ENCODE results near the gene COL4A2.

DNA sequence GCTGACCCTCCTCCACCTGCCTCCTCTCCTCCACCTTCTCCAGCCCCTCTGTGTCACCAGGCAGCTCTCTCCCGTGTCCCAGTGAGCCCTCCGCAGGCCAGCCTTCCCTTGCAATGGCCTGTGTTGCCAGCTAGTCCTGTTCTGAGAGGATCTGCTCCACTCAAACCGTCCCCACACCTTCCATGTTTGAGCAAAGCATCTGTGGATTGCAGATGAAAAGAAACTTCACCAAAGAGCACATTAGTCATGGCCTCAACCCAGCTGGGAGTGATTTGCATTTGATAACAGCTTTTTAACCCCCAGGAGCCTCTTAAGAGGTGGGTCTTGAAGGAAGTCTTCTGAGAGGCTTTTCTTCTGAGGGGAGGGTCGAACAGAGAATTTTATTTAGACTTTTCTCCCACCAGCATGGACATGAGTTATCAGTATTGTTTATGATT, 72.8 kb downstream of the COL4A2 start:
- TF ChIP-seq SCRT2 (tag by site-specific recombination; IDR thresholded peaks at IDR 0.05) (no peak), ZNF274 (IDR thresholded peaks at IDR 0.05; ENCODE audit: low read length) (no peak), ZNF274 (tag by site-specific recombination; IDR thresholded peaks at IDR 0.05; ENCODE audit: borderline replicate concordance) (no peak), ZBTB7A (tag by site-specific recombination; IDR thresholded peaks at IDR 0.05; ENCODE audit: low read depth) (no peak), SETDB1 (IDR thresholded peaks at IDR 0.05; ENCODE audit: insufficient read length, low read length) (no peak), TRIM28 (IDR thresholded peaks at IDR 0.05; ENCODE audit: borderline replicate concordance, low read length) (no peak), ZNF549 (tag by site-specific recombination; IDR thresholded peaks at IDR 0.05) (no peak), ZBTB20 (tag by site-specific recombination; IDR thresholded peaks at IDR 0.05) (no peak), MZF1 (tag by site-specific recombination; IDR thresholded peaks at IDR 0.05; ENCODE audit: borderline replicate concordance) (no peak)
- TF ChIP-seq, protein P1, sequence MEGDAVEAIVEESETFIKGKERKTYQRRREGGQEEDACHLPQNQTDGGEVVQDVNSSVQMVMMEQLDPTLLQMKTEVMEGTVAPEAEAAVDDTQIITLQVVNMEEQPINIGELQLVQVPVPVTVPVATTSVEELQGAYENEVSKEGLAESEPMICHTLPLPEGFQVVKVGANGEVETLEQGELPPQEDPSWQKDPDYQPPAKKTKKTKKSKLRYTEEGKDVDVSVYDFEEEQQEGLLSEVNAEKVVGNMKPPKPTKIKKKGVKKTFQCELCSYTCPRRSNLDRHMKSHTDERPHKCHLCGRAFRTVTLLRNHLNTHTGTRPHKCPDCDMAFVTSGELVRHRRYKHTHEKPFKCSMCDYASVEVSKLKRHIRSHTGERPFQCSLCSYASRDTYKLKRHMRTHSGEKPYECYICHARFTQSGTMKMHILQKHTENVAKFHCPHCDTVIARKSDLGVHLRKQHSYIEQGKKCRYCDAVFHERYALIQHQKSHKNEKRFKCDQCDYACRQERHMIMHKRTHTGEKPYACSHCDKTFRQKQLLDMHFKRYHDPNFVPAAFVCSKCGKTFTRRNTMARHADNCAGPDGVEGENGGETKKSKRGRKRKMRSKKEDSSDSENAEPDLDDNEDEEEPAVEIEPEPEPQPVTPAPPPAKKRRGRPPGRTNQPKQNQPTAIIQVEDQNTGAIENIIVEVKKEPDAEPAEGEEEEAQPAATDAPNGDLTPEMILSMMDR (tag by site-specific recombination; IDR thresholded peaks at IDR 0.05): no peak
- TF ChIP-seq, protein P2, sequence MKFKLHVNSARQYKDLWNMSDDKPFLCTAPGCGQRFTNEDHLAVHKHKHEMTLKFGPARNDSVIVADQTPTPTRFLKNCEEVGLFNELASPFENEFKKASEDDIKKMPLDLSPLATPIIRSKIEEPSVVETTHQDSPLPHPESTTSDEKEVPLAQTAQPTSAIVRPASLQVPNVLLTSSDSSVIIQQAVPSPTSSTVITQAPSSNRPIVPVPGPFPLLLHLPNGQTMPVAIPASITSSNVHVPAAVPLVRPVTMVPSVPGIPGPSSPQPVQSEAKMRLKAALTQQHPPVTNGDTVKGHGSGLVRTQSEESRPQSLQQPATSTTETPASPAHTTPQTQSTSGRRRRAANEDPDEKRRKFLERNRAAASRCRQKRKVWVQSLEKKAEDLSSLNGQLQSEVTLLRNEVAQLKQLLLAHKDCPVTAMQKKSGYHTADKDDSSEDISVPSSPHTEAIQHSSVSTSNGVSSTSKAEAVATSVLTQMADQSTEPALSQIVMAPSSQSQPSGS (tag by site-specific recombination; IDR thresholded peaks at IDR 0.05; ENCODE audit: low read depth): no peak
- TF ChIP-seq, protein P3, sequence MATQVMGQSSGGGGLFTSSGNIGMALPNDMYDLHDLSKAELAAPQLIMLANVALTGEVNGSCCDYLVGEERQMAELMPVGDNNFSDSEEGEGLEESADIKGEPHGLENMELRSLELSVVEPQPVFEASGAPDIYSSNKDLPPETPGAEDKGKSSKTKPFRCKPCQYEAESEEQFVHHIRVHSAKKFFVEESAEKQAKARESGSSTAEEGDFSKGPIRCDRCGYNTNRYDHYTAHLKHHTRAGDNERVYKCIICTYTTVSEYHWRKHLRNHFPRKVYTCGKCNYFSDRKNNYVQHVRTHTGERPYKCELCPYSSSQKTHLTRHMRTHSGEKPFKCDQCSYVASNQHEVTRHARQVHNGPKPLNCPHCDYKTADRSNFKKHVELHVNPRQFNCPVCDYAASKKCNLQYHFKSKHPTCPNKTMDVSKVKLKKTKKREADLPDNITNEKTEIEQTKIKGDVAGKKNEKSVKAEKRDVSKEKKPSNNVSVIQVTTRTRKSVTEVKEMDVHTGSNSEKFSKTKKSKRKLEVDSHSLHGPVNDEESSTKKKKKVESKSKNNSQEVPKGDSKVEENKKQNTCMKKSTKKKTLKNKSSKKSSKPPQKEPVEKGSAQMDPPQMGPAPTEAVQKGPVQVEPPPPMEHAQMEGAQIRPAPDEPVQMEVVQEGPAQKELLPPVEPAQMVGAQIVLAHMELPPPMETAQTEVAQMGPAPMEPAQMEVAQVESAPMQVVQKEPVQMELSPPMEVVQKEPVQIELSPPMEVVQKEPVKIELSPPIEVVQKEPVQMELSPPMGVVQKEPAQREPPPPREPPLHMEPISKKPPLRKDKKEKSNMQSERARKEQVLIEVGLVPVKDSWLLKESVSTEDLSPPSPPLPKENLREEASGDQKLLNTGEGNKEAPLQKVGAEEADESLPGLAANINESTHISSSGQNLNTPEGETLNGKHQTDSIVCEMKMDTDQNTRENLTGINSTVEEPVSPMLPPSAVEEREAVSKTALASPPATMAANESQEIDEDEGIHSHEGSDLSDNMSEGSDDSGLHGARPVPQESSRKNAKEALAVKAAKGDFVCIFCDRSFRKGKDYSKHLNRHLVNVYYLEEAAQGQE (tag by site-specific recombination; IDR thresholded peaks at IDR 0.05): no peak
- TF ChIP-seq, protein P4, sequence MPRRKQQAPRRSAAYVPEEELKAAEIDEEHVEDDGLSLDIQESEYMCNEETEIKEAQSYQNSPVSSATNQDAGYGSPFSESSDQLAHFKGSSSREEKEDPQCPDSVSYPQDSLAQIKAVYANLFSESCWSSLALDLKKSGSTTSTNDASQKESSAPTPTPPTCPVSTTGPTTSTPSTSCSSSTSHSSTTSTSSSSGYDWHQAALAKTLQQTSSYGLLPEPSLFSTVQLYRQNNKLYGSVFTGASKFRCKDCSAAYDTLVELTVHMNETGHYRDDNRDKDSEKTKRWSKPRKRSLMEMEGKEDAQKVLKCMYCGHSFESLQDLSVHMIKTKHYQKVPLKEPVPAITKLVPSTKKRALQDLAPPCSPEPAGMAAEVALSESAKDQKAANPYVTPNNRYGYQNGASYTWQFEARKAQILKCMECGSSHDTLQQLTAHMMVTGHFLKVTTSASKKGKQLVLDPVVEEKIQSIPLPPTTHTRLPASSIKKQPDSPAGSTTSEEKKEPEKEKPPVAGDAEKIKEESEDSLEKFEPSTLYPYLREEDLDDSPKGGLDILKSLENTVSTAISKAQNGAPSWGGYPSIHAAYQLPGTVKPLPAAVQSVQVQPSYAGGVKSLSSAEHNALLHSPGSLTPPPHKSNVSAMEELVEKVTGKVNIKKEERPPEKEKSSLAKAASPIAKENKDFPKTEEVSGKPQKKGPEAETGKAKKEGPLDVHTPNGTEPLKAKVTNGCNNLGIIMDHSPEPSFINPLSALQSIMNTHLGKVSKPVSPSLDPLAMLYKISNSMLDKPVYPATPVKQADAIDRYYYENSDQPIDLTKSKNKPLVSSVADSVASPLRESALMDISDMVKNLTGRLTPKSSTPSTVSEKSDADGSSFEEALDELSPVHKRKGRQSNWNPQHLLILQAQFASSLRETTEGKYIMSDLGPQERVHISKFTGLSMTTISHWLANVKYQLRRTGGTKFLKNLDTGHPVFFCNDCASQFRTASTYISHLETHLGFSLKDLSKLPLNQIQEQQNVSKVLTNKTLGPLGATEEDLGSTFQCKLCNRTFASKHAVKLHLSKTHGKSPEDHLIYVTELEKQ (tag by site-specific recombination; IDR thresholded peaks at IDR 0.05; ENCODE audit: borderline replicate concordance): no peak
